ENCODE measurements around the gene ZFP36L2.

DNA sequence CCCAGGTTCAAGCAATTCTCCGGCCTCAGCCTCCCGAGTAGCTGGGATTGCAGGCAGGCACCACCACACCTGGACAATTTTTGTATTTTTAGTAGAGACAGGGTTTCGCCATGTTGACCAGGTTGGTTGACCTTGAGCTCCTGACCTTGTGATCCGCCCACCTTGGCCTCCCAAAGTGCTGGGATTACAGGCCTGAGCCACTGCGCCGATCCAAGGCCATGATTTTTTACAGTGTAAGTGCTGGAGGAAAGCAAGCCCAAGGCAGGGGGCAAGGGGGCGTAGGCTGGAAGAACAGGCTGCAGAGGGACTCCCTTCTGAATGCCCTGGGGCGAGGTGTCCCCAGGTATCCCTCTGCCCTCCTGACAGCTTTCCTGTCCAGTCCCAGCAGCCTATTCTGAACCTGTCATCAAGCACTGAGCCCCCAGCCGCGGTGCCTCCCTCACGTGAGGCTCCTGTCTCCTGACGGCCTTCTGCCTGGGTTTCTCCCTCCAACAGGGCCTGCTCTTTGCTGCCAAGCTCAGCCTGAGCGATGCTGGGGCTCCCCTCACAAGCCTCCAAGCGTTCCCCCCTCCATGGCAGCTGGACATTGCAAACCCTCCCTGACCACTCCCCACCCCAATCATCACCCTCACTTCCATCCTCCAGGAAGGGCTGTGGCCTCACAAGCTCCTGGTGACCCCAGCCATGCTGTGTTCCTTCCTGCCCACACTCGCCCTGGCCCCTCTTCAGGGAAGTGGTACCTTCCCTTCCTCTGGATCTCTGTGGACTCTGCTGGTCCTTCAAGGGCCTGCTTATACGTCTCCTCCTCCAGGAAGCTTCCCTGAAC is 37.6 kb downstream of the ZFP36L2 start:
- no peak for TF ChIP-seq POLR2A (IDR thresholded peaks at IDR 0.05)
- TF ChIP-seq, protein P1, sequence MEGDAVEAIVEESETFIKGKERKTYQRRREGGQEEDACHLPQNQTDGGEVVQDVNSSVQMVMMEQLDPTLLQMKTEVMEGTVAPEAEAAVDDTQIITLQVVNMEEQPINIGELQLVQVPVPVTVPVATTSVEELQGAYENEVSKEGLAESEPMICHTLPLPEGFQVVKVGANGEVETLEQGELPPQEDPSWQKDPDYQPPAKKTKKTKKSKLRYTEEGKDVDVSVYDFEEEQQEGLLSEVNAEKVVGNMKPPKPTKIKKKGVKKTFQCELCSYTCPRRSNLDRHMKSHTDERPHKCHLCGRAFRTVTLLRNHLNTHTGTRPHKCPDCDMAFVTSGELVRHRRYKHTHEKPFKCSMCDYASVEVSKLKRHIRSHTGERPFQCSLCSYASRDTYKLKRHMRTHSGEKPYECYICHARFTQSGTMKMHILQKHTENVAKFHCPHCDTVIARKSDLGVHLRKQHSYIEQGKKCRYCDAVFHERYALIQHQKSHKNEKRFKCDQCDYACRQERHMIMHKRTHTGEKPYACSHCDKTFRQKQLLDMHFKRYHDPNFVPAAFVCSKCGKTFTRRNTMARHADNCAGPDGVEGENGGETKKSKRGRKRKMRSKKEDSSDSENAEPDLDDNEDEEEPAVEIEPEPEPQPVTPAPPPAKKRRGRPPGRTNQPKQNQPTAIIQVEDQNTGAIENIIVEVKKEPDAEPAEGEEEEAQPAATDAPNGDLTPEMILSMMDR (IDR thresholded peaks at IDR 0.05), result no peak
- no peak for TF ChIP-seq POLR2AphosphoS5 (IDR thresholded peaks at IDR 0.05)
